ENCODE measurements around the gene MAN2B2. TPM values are rescaled to one million over a fixed set of nuclear protein-coding genes. Genes with fewer than 3 reads are reported as not detected.
A peak's percentile ranks its signal among the peaks of the same experiment; 100 is the strongest.

The MAN2B2 gene
- total and polyA plus RNA-seq, 7 donors: 1.8 to 6.6 (median 3.2) TPM

DNA sequence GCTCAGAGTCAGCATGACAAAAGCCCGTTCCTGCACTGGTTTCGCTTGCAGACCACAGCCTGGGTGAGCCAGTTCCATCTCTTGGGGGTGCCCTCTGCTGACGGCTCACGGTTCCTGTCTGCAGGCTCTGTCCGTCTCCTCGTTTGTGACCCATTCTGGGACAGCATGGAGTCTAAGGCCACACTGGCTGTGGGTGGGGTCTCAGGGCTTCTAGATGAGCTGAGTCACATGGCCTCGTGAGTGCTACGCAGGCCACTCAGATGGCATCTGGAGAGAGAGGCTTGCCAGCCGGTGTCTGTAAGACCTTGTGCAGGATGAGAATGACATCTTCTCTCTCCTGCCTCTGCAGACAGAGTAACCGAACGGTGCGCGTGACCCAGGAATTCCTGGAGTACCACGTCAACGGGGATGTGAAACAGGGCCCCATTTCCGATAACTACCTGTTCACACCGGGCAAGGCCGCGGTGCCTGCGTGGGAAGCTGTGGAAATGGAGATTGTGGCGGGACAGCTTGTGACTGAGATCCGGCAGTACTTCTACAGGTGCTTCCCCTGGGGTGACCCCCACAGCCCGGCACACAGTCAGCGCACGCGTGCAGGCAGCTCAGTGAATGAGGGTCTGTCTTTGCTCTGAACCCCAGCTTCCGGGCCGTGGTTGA, 33.9 kb downstream of the MAN2B2 start:
- H3K9me3 ChIP-seq: no peaks in the 10 kb centered on the region
- H3K4me1 ChIP-seq: no peaks in the 10 kb centered on the region
- DNase-seq: no peak
- ATAC-seq: peak in 1 of 4 donors; percentile 15
- no peak overlapping the region for H3K4me3 ChIP-seq
- intact Hi-C loops (cut with DNase I): no loop called here
- no peaks in the 10 kb centered on the region for H3K27me3 ChIP-seq (ENCODE audit: insufficient read depth in 3 of 3, low read length in 2 of 3)
- peaks cover 0 to 20% of the 10 kb centered on the region in 2 donors for H3K36me3 ChIP-seq (ENCODE audit: insufficient read depth in 1 of 2, low read depth in 1 of 2)
- H3K27ac ChIP-seq: no peak overlapping the region
- WGBS, 3 donors: 86 to 90% (median 90%) methylated on average over 28 of the region's 28 CpGs
- TF ChIP-seq, protein P1, sequence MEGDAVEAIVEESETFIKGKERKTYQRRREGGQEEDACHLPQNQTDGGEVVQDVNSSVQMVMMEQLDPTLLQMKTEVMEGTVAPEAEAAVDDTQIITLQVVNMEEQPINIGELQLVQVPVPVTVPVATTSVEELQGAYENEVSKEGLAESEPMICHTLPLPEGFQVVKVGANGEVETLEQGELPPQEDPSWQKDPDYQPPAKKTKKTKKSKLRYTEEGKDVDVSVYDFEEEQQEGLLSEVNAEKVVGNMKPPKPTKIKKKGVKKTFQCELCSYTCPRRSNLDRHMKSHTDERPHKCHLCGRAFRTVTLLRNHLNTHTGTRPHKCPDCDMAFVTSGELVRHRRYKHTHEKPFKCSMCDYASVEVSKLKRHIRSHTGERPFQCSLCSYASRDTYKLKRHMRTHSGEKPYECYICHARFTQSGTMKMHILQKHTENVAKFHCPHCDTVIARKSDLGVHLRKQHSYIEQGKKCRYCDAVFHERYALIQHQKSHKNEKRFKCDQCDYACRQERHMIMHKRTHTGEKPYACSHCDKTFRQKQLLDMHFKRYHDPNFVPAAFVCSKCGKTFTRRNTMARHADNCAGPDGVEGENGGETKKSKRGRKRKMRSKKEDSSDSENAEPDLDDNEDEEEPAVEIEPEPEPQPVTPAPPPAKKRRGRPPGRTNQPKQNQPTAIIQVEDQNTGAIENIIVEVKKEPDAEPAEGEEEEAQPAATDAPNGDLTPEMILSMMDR (IDR thresholded peaks at IDR 0.05): no peak

DNA sequence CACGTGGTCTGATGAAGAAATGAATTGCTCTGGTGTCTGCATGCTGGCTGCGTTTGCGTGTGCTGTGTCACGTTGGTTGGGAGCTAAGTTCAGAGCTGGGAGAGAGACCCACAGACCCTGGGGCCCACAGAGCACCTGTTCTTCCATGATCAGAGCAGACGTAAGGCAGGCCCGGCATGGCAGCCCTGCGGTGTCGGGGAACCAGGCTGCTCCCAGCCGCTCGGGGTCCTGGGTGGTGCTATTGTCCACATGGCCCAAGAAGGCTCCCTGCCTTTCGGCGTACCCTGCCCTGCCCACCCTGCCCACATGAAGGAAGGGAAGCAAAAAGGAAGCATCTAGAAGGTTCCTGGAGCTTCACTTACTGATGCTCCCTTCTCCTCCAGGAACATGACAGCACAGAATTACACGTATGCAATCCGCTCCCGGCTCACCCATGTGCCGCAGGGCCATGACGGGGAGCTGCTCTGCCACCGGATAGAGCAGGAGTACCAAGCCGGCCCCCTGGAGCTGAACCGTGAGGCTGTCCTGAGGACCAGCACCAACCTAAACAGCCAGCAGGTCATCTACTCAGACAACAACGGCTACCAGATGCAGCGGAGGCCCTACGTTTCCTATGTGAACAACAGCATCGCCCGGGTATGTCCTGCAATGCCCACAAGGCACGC, 34.6 kb downstream of the MAN2B2 start:
- DNase-seq (no peak), ATAC-seq (no peak)
- intact Hi-C loops (cut with DNase I): no loop called here
- Histone ChIP-seq H3K4me1 (no peaks in the 10 kb centered on the region), H3K27ac (no peak overlapping the region), H3K27me3 (ENCODE audit: insufficient read depth in 3 of 3, low read length in 2 of 3) (no peaks in the 10 kb centered on the region), H3K9me3 (no peaks in the 10 kb centered on the region), H3K36me3 (ENCODE audit: insufficient read depth in 1 of 2, low read depth in 1 of 2) (peaks cover 0 to 23% of the 10 kb centered on the region in 2 donors), H3K4me3 (no peak overlapping the region)
- TF ChIP-seq, protein P1 (IDR thresholded peaks at IDR 0.05): no peak
- WGBS, 3 donors: 92 to 95% (median 94%) methylated on average over 26 of the region's 26 CpGs

DNA sequence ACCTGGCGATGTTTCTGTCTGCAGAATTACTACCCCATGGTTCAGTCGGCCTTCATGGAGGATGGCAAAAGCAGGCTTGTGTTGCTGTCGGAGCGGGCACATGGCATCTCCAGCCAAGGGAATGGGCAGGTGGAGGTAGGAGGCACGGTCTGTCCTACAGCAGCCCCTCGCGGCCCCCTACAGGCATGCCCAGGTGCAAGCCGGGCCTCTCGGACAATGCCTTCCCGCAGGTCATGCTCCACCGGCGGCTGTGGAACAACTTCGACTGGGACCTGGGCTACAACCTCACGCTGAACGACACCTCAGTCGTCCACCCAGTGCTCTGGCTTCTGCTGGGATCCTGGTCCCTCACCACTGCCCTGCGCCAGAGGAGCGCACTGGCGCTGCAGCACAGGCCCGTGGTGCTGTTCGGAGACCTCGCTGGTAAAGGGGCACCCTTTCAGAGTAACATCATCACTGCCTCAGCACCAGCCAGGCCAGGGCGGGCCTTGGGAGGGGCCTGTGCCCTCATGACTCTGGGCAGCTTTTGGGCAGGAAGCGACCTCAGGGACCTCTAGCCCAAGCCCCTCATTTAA, 36.0 kb downstream of the MAN2B2 start:
- WGBS, 3 donors: 95 to 96% (median 95%) methylated on average over 24 of the region's 24 CpGs
- H3K36me3 ChIP-seq (ENCODE audit: insufficient read depth in 1 of 2, low read depth in 1 of 2): peaks cover 0 to 26% of the 10 kb centered on the region in 2 donors
- intact Hi-C loops (cut with DNase I): no loop called here
- no peak for DNase-seq
- H3K4me3 ChIP-seq: no peak overlapping the region
- TF ChIP-seq, protein P1 (IDR thresholded peaks at IDR 0.05): no peak
- no peak for ATAC-seq
- no peaks in the 10 kb centered on the region for H3K27me3 ChIP-seq (ENCODE audit: insufficient read depth in 3 of 3, low read length in 2 of 3)
- H3K4me1 ChIP-seq: no peaks in the 10 kb centered on the region
- H3K9me3 ChIP-seq: no peaks in the 10 kb centered on the region
- no peak overlapping the region for H3K27ac ChIP-seq

DNA sequence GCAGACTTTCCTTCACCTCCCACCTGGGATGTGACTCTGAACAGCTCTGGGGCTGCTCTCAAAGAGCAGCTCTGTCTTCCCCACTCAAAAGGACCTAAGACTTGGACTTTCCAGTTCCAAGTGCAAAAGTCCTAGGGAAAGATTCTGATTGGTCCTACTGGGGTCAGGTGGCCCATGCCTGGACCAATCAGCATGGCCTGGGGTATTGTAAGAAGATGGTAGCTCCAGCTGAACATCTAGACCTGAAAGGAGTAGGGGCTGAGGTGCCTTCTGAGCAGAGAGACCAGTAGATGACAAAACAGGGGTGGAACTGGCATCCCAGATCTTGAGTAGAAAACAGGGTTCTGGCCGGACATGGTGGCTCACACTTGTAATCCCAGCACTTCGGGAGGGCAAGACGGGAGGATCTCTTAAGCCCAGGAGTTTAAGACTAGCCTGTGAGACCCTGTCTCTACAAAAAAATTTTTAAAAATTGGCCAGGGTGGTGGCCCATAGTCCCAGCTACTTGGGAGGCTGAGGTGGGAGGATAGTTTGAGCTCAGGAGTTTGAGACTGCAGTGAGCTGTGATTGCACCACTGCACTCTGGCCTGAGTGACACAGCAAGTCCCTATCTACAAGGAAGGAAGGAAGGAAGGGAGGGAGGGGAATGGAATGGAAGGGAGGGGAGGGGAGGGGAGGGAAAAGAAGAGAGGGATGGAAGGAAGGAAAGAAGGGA, 38.1 kb downstream of the MAN2B2 start:
- WGBS, 3 donors: 93 to 97% (median 97%) methylated on average over 3 of the region's 3 CpGs

More for the DNA sequence above, 38.1 kb downstream of the MAN2B2 start:
- ATAC-seq (no peak), DNase-seq (no peak)
- Histone ChIP-seq H3K9me3 (no peaks in the 10 kb centered on the region), H3K4me3 (no peak overlapping the region), H3K4me1 (no peaks in the 10 kb centered on the region), H3K27me3 (ENCODE audit: insufficient read depth in 3 of 3, low read length in 2 of 3) (no peaks in the 10 kb centered on the region), H3K27ac (no peak overlapping the region), H3K36me3 (ENCODE audit: insufficient read depth in 1 of 2, low read depth in 1 of 2) (peaks cover 0 to 25% of the 10 kb centered on the region in 2 donors)
- TF ChIP-seq, protein P1 (IDR thresholded peaks at IDR 0.05): no peak
- intact Hi-C loops (cut with DNase I): no loop called here

All from psoas muscle (tissue), 8 donors.